ENCODE measurements around the gene ERBB3.
"Not testable (repeated sequence)": the region's sequence is repeated elsewhere in the genome, so short reads cannot be mapped to it uniquely, and the experiment has no call there.

Gene ERBB3

GRCh38 chr12:56116267-56117081 lies 36.5 kb downstream of the ERBB3 start, which contains the start of gene RPL41:
Gene RPL41 (plus strand): TSS chr12:56116633.
- peak; percentile 88 for DNase-seq

- DNase-seq, result not testable (repeated sequence)
Measured at GRCh38 chr12:56117082-56117706, 37.2 kb downstream of the ERBB3 start.

GRCh38 chr12:56117778-56118687 lies 38.1 kb downstream of the ERBB3 start, which contains the start of gene ZC3H10:
Gene ZC3H10 (plus strand): TSS chr12:56118266. CDS start chr12:56120563, 2,297 bp downstream.
- peak; percentile 91 for DNase-seq

GRCh38 chr12:56118688-56119357 lies 38.9 kb downstream of the ERBB3 start:
- DNase-seq, result no peak

- peak; percentile 59 for DNase-seq
Measured at GRCh38 chr12:56119361-56119796, 39.4 kb downstream of the ERBB3 start.

GRCh38 chr12:56120158-56120846 lies 40.3 kb downstream of the ERBB3 start:
- DNase-seq, result no peak

GRCh38 chr12:56121204-56121870 lies 41.4 kb downstream of the ERBB3 start:
- DNase-seq, result no peak

GRCh38 chr12:56122637-56123036 lies 42.7 kb downstream of the ERBB3 start:
- no peak for DNase-seq

- DNase-seq, result no peak
Measured at GRCh38 chr12:56124133-56124532, 44.2 kb downstream of the ERBB3 start.

- DNase-seq, result no peak
Measured at GRCh38 chr12:56126732-56127239, 46.8 kb downstream of the ERBB3 start.

- no peak for DNase-seq
Measured at GRCh38 chr12:56127485-56127887, 47.5 kb downstream of the ERBB3 start.

- DNase-seq, result peak; percentile 93
Measured at GRCh38 chr12:56127888-56128669, 48.1 kb downstream of the ERBB3 start, which contains the start of gene ESYT1. Gene ESYT1 (plus strand): TSS chr12:56128267. CDS start chr12:56128320, 53 bp downstream.

GRCh38 chr12:56128670-56129205 lies 48.8 kb downstream of the ERBB3 start:
- DNase-seq, result peak; percentile 24

GRCh38 chr12:56129206-56129941 lies 49.4 kb downstream of the ERBB3 start:
- peak; percentile 24 for DNase-seq

- DNase-seq, result no peak
Measured at GRCh38 chr12:56129942-56130495, 50.1 kb downstream of the ERBB3 start.

- no peak for DNase-seq
Measured at GRCh38 chr12:56130876-56131275, 50.9 kb downstream of the ERBB3 start.

GRCh38 chr12:56134897-56135296 lies 54.9 kb downstream of the ERBB3 start:
- DNase-seq, result no peak

GRCh38 chr12:56137853-56138571 lies 58.0 kb downstream of the ERBB3 start:
- DNase-seq, result no peak

All from DMS79 treated with DMSO at 0.1 percent for 48 hours (cell line).